Sciatic nerve (tissue), 2 donors: ENCODE measurements around the gene KCNS1. TPM values are rescaled to one million over a fixed set of nuclear protein-coding genes. Genes with fewer than 3 reads are reported as not detected.
"Not testable (repeated sequence)": the region's sequence is repeated elsewhere in the genome, so short reads cannot be mapped to it uniquely, and the experiment has no call there.

Experiments used
- ATAC-seq: fragments of 200-7000 bp; cut with Tn5 transposase; one replicate; pipeline ENCODE4 v1.9.1; 2020; ENCODE audit warnings: mild to moderate bottlenecking, moderate library complexity
- DNase-seq: peaks from one replicate; pipeline ENCODE4 v3.0.0-alpha.2; 2020; ENCODE audit warnings: low spot score
- intact Hi-C: fragments of 100-400 bp; cut with DNase I; formaldehyde crosslinking; loops from one replicate; pipeline ENCODE4 v1.14.2; 2022
- total RNA-seq: library from RNA; stranded (reverse); fragmentation: NEBNext Ultra II Directional; extraction: Animal tissue kit (Norgen Biotek cat#: 25700); gene quantifications from one replicate; pipeline ENCODE4 v1.2.1, GENCODE V29; 2021
- donor health status: DM: no; HTN: no; CAD: no.
- donor health status: DM: no; HTN: no; CAD: no.

The KCNS1 gene, protein sequence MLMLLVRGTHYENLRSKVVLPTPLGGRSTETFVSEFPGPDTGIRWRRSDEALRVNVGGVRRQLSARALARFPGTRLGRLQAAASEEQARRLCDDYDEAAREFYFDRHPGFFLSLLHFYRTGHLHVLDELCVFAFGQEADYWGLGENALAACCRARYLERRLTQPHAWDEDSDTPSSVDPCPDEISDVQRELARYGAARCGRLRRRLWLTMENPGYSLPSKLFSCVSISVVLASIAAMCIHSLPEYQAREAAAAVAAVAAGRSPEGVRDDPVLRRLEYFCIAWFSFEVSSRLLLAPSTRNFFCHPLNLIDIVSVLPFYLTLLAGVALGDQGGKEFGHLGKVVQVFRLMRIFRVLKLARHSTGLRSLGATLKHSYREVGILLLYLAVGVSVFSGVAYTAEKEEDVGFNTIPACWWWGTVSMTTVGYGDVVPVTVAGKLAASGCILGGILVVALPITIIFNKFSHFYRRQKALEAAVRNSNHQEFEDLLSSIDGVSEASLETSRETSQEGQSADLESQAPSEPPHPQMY
- not detected for total RNA-seq

- ATAC-seq (no peak), DNase-seq (no peak)
- intact Hi-C loops: no loop called here
Observed at GRCh38 chr20:45100563-45101245, at the start of gene KCNS1. TSS of gene KCNS1 (minus strand) at chr20:45101127. CDS start at chr20:45099236, 1,891 bp downstream.

DNA sequence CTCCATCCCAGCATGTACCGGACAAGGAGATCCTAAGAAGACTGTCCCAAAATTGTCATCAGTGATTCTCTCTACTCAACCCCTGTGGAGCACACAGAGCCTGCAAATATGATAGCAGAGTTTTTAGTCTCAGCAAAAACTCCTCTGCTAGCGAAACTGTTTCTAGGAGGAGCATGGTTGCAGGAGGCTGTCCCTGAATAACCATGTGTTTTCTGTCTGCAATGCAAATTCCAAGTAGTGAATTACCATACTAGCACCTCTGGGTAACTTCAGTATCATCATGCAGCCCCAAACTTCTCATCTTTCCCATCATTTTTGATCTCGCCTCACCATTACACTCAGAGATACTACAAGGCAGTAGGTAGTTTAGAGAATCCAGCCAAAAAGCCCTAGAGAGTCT, 48.1 kb upstream of the KCNS1 start:
- ATAC-seq (no peak), DNase-seq (no peak)

GRCh38 chr20:45140836-45141235, 39.9 kb upstream of the KCNS1 start:
- DNase-seq: no peak
- intact Hi-C loops: no loop called here
- ATAC-seq: no peak

More for the DNA sequence above, 48.1 kb upstream of the KCNS1 start:
- intact Hi-C loops: no loop called here

DNA sequence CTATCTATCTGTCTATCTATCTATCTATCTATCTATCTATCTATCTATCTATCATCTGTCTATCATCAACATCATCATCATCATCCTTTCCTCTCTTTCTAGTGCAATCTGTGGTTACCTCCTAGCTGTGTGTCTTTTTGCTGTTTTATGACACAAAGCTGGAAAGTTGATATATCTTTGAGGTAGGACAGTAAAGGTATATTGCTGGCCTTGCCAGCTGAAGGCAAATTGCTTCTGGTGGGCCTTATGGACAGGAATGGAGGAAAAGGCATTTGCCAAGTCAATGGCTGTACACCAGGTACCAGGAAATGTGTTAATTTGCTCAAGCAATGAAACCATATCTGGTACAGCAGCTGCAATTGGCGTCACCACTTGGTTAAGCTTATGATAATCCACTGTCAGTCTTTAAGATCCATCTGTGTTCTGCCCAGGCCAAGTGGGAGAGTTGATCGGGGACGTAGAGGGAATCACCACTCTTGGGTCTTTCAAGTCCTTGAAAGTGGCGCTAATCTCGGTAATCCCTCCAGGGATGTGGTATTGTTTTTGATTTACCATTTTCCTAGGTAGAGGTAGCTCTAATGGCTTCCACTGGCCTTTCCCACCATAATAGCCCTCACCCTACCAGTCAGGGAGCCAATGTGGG, 38.9 kb upstream of the KCNS1 start:
- intact Hi-C loops, DNase-seq, ATAC-seq: not testable (repeated sequence)

DNA sequence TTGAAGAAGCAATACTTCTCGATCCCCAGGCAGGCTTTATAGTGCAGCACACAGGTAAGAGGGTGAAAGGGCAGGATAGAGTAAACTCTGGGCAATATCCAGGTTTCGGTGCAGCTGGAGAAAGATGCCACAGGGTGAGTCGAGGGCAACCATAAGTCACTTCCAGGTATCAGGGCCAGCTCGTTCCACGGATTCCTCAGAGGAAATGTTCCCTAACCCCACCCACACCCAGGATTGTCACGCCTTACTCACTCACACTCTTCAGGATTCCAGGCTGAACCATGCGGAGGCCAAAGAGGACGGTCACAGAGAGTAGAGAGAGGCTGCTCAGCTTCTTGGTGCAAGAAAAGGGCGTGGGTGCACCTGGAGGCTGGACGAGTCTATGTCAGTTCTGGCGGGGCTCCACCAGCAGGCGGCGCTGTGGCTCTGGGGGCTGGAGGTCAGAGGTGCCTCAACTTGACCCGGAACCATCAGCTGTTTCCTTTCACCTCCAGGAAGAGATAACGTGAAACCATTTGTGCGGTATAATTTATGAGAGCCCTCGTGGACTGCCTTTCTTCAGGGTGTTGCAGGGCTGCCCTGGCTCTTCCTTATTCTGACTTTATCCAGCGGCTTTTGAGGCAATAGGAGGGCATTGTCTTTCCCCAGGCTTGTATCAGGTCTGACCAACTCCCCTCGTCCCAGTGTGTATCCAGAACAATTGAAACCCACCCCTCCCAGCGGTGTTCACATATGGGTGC, 37.8 kb upstream of the KCNS1 start:
- ATAC-seq (no peak), DNase-seq (peak; percentile 66)
- intact Hi-C loops: no loop called here

- no peak for DNase-seq
- intact Hi-C loops: no loop called here
- ATAC-seq: no peak
Observed at GRCh38 chr20:45136911-45137310, 36.0 kb upstream of the KCNS1 start.

DNA sequence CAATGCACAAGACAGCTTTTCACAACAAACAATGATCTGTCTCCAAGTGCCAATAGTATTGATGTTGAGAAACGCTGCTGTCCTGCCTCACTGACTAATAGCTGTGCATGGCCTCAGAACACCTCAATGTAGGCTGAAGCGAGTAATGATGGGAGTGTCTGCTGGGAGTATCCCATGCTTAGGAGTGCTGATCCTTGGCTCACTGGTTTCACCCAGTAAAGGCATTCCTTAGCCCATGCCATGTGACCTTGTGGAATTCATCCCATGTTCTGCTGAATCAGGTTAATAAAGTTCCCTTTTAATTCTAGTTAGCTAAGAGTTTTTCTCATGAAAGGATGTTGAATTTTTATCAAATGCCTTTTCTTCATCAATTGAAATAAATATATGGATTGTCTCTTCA, 27.2 kb upstream of the KCNS1 start:
- intact Hi-C loops: no loop called here
- ATAC-seq (no peak), DNase-seq (no peak)

DNA sequence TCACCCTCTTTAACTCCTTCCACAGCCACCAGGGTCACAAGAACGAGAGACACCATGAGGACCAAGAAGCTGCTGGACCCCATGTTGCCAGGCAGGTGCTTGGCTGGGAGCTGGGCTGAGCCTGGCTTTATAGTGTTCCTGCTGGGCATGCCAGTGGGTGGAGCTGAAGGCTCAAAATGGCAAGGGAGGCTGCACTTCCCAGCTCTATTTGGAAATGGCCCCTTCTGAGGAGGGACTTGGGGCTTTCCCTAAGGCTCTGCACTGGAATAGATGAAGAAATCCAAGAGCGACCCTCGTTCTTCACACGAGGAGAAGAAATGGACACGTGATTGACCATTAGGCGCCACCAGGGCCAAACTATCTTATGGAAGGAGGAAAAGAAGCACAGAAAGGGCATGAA, 23.4 kb upstream of the KCNS1 start, which contains the start of gene WFDC12:
TSS of gene WFDC12 (minus strand) at position 101 of the 400 bp plus-strand sequence. CDS start at position 83, 18 bp downstream.
- intact Hi-C loops: no loop called here
- ATAC-seq: no peak
- DNase-seq: no peak

DNA sequence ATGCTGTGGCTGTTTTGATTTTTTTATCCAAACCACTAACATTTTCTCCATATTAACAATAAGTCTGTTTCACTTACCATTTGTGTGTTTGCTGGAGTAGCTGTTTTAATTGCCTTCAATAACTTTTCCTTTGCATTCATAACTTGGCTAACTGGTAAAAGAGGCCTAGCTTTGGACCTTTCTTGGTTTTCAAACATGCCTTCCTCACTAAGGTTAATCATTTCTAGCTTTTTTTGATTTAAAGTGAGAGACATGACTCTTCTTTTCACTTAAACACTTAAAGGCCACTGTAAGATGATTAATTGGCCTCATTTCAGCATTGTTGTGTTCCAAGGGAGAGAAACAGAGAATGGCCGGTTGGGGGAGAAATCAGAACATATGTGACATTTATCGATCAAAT, 20.5 kb upstream of the KCNS1 start:
- no peak for ATAC-seq
- no peak for DNase-seq
- intact Hi-C loops: no loop called here

GRCh38 chr20:45119556-45120266, 18.8 kb upstream of the KCNS1 start:
- no peak for DNase-seq
- no peak for ATAC-seq
- intact Hi-C loops: no loop called here

DNA sequence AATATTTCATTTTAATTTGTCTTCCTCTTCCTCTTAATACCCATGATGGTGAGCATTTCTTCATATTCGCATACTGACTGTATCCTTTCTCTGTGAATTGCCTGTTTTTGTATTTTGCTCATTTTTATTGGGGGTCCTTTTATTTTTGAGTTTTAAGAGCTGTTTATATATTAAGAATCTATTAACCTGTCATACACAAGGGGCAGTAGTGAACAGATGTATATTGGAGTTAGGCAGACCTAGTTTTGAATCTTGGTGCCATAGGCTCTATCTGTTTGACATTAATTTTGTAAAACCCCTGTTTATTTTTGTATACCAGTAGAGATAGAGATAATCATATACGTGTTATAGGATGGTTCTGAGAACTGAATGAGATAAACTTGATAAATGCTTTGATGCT, 17.1 kb upstream of the KCNS1 start:
- intact Hi-C loops: no loop called here
- DNase-seq (no peak), ATAC-seq (no peak)

DNA sequence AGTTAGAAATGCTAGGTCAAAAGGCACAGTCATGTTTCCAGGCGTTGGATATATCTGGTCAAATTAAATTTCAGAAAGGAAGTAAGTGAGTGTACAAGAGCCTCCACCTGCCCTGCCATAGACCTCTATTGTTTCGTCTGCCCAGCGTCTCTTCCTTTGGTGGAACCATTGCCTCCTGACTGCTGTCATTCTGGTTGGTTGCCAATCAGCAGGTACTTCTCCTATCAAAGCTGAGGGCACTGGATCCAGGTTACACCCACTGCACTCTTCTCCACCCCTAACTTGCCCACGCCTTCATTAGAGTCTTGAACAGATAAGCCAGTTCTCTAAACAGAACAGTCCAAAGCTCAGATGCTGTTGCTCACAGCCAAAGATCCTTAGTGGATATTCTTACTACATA, 16.7 kb upstream of the KCNS1 start:
- intact Hi-C loops: no loop called here
- ATAC-seq: no peak

GRCh38 chr20:45115829-45116228, 14.9 kb upstream of the KCNS1 start:
- DNase-seq (no peak), ATAC-seq (no peak)
- intact Hi-C loops: no loop called here

More for the DNA sequence above, 16.7 kb upstream of the KCNS1 start:
- no peak for DNase-seq

DNA sequence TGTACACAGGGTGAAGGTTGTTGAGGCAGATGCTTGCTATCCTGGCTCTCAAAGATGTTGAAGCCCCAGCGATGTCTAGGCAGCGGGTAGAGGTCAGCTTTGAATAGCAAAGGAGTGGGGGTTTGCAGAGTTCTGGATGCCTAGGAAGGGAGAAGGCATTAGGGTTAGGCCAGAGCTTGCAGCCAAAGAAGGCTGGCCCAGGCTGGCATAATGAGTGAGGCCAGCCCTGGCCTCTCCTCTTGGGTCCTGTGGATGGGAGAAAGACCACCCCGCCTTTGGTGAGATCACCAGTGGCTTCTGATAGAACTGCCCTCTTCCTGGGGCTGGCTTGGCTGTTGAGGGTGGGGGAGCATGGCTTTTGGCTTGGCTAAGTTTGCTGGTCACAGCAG, 14.5 kb upstream of the KCNS1 start:
- intact Hi-C loops: no loop called here
- ATAC-seq (no peak), DNase-seq (peak; percentile 23)

DNA sequence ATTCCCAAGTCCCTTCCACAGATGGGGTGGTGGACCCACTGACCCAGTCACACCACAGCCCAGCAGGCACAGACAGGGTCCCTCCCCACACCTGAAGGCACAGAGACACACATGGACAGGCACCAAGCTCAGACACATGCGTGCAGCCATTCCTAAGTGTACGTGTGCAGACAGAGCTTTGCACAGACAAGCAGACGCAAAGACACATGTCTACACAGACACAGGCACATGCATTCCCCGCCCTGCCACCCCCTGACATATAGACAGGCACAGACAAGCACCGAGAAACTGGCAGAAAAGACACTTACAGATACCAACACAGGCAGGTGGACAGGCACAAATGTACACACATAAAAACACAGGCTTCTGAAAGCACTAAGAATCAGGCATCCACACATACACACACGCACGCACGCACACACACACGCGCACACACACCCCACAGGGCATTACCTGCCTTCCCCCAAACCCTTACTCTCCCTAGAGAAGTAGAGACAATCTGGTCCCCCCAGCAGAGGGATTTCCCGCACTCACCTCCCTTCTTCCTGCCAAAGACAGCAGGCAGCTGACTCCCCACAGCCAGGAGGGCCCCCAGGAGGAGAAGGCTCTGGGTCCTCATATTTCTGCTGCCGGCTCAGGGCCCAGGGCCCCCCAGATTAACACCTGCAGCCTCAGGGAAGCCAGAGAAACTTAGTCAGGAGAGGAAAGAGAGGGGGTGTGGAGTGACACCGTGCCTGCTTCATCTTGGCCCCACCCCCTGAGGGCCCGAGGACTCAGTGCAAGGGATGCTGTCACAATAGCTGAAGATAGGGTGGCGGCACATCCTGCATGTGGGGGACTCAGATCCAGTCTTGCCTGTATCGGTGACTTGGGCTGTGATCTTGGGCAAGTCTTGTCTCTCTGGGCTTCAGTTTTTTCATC, 13.8 kb upstream of the KCNS1 start, which contains the start of gene WFDC5:
TSS of gene WFDC5 (minus strand) at position 710 of the 921 bp plus-strand sequence. CDS start at position 619, 91 bp downstream.
- intact Hi-C loops: no loop called here
- DNase-seq (peak; percentile 23), ATAC-seq (no peak)

DNA sequence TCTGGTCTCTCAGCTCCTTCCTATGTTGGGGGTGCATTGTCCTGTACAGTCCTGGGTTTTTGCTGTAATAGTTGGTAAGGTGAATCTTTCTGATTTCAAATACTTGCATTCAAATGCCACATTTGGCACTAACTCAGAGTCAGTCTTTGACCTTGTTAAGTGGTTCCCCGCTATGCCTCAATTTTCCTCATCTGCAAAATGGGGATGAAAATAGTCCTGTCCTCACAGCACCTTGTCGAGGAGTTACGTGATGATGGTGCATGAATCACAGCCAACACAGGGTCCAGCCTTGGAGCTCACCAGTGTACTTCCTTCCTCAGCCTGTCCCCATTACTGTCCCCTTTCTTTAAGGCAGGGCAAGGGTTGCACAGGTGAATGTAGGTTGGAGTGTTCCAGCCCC, 12.9 kb upstream of the KCNS1 start:
- intact Hi-C loops: no loop called here

DNA sequence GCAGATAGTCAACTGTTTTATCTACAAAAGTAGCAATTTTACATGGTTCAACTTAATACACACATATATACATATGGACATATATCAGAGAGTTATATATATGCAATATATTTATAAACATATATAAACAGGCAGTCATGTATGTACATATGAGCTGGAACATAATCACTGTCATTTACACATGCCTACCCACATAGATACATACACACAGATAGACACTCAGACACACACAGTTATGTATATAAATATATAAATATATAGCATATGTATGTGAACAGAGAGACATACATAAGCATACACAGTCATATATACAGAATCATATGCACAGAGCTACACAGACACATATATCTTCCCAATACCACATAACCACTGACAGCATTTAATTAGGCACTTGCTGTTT, 11.8 kb upstream of the KCNS1 start:
- ATAC-seq (no peak), DNase-seq (no peak)
- intact Hi-C loops: no loop called here

More for the DNA sequence above, 12.9 kb upstream of the KCNS1 start:
- no peak for ATAC-seq
- DNase-seq: no peak
